HG02938 (cell line): ENCODE results near the gene INTS11.

Source experiments
- ATAC-seq: cut with Tn5 transposase; IDR thresholded peaks from one replicate; pipeline ENCODE4 v1.9.1; 2021; ENCODE audit warnings: mild to moderate bottlenecking, moderate library complexity; ENCODE audit not compliant: unreplicated experiment

The INTS11 gene

DNA sequence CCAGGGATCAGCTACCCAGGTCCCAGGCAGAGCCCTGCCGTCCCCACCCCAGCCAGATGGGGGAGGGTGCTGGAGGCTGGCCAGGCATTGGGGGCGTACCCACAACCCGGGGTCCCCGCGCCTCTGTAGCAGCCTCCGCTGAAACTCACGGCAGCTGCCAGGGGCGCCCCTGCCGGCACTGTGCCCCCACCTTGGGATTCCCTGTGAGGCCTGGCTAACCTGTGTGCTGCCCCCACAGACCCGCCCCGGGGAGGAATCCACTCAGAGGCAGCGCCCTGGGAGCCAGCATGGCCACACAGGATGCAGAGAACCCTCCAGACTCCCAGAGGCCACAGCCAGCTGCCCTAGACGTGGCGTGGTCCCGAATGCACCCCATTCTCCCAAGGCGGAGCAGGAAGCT is 20.9 kb upstream of the INTS11 start:
- ATAC-seq = no peak

GRCh38 chr1:1344655-1345361 is 20.3 kb upstream of the INTS11 start:
- no peak for ATAC-seq

DNA sequence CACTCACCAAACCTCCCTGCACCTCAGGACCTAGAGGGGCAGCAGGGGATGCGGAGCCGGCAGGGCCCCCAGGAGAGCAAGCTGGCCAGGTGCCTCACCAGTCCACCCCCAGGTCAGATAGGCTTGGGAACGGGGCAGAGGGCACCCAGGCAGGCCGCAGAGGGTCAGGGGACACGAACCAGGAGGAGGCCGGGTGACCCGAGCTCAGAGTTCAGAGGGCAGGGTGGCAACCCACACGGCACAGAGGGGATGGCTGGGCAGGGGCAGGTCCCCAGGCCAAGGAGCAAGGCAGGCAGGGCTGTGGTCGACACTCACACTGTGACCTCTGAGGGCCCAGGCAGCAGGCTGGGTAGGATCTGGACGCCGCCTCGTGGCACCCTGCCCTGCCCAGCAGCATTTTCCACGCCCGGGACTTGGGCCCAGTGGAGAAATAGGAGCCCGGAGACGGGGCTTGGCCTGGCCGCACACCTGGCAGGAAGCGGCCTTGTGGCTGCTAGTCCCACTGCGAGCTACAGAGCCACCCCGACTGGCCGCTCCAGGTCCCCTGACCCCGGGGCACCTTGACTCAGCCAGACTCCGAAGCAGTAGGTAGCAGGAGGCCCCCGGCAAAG is 19.5 kb upstream of the INTS11 start:
- no peak for ATAC-seq

DNA sequence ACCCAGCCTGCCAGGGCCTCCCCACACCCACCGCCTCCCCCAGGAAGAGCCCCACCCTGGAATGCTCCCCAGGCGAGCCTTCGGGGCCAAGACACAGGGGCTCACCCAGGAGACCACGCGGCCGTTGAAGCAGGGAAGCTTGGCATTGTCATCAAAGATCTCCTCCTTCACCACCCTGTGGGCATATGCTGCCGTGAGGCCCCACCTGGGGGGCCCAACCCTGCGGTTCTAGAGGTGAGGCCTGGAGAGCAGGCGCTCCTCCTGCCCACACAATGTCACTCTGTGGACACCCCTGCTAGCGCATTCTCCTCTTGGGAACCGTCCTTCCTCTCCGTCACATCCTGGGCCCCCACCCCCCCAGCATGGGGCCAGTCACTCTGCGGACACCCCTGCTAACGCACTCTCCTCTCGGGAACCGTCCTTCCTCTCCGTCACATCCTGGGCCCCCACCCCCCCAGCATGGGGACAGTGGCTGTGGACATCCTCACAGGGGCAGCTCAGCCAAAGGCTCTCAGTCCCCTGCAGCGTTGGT is 18.2 kb upstream of the INTS11 start:
- no peak for ATAC-seq

GRCh38 chr1:1342061-1342562 is 17.7 kb upstream of the INTS11 start:
- no peak for ATAC-seq

- no peak for ATAC-seq
These were observed 17.1 kb upstream of the INTS11 start for GRCh38 chr1:1341549-1342021.

DNA sequence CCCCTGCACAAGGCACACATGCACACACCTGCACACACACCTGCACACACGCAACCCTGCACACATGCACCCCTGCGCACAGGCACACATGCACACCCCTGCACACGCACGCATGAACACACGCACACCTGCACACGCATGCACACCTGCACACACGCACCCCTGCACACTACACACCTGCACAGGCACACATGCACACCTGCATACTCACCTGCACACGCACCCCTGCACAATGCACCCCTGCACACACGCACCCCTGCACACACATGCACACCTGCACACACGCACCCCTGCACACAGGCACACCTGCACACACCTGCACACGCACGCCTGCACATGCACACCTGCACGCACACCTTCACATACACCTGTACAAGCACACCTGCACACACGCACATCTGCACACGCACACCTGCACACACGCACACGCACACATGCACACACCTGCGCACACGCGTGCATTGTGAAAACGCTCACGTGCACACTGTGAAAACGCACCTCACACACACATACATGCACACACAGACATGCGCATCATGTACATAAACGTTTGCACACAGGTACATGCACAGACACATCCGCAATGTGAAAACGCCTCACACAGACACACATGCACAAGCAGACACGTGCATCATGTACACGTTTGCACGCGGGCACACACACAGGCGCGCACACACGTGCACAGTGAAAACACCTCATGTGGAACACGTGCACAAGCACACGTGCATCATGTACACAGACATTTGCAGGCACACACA is 16.5 kb upstream of the INTS11 start:
- ATAC-seq = no peak

- ATAC-seq = no peak
These were observed 15.7 kb upstream of the INTS11 start for GRCh38 chr1:1340185-1340584.

DNA sequence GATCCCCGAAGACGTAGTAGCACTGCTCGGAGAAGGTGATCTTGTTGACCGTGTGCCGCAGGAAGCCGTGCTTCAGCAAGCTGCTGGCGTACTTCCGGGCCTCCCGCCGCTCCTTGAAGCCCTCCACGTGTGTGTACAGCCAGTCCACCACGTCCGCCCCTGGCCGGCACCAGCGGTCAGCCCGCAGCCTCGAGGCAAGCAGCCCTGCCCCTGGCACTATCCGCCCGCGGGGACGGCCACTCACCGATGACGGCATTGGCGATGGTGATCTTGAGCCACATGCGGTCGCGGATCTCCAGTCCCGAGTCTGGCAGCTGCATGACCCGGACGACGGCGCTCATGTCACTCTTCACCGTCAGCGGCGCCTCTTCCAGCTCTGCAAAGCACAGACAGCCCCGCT is 13.8 kb upstream of the INTS11 start:
- no peak for ATAC-seq

- no peak for ATAC-seq
These were observed 13.3 kb upstream of the INTS11 start for GRCh38 chr1:1337793-1338147.

DNA sequence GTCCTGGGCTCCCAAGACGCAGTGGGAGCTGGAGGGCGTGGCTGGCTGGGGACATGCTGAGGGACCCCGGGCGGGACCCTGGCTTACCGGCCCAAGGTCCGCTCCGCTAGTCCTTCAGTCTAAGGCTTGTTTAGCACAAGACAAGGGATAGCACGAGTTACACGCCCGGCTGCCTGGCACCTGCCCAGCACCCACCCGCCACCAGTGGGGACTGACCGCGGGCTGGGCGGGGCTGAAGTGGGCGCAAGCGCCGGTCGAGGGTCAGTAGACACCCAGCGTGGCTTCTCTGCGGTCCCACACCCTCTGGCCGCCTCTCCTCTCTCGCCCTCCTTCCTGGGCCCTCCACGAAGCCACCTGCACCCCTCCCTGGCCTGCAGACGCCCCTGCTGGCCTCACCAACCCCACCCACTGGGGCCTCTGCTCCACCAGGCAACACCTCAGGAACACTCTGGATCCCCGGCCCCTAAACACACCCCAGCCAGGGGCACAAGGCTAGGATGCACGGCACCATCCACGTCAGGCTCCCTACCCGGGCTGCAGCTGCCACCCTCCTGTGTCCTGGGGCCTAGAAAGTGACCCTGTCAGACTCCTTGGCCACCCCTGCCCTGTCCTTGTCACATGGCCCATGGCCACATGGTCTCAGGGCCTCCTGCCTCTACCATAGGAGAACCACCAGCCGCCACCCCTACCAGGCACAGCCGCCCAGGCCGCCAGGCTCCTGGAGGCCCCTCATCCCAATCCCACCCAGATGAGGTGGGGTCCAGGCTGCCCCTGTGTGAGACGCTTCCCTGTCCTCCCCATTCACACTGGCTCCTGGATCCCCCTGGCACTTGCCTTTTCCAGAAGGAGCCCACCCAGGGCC is 12.7 kb upstream of the INTS11 start:
- ATAC-seq = no peak

- ATAC-seq = no peak
These were observed 12.0 kb upstream of the INTS11 start for GRCh38 chr1:1336446-1336845.

DNA sequence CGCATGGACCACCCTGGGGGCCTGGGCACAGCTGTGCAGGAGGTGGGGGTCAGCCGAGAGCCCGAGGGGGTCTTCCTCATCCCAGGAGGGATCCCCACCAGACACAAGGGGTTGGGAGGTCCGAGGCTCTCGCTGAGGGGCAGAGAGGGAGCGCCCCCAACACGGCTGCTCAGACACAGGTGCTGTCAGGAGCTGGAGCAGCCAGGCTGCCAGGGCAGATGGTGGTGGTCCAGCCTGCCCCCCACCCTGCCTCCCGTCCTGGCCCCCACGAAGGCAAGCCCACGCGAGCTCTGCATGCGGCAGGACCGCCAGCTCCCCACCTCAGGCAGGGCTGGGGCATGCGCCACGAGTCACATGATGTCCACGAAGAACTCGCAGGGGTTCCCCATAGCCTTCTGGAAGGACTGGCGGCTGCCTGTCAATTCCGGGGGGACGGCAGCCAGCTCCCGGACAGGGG is 11.4 kb upstream of the INTS11 start:
- ATAC-seq = no peak

DNA sequence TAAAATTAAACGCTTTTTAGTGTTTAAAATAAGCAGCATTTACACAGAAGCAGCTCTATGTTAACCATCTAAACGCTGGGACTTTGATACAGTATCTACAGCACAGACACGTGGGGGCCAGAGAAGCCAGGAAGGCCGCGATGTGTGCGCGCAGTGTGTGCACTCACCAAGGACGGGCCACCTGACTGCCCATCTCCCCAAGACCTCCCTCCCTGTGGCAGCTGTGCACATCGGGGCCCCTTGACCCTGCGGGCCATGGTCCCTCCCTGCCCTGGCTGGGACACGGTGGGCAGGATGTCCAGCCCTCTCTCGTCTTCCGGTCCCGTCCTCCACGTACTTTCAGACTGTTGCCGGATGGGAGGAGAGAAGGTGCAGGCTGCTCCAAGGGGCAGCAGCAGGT is 10.8 kb upstream of the INTS11 start:
- no peak for ATAC-seq

DNA sequence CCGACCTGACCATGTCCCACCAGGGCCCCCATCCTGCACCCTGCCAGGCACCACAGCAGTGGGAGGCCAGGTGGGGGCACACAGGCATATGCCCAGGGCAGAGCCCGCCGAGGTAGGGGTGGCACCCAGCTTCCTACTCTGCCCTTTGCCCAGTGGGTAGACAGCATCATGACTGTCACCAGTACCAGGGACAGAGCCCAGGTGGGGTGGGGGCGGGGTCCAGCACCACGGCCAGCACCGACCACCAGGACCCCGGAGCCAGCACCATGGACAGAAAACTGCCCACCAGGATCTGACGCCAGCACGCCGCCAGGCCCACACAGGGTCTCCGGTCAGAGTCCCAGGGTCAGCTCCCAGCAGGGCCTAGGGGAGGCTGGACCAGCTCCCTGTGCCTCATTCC is 10.4 kb upstream of the INTS11 start:
- ATAC-seq = no peak

DNA sequence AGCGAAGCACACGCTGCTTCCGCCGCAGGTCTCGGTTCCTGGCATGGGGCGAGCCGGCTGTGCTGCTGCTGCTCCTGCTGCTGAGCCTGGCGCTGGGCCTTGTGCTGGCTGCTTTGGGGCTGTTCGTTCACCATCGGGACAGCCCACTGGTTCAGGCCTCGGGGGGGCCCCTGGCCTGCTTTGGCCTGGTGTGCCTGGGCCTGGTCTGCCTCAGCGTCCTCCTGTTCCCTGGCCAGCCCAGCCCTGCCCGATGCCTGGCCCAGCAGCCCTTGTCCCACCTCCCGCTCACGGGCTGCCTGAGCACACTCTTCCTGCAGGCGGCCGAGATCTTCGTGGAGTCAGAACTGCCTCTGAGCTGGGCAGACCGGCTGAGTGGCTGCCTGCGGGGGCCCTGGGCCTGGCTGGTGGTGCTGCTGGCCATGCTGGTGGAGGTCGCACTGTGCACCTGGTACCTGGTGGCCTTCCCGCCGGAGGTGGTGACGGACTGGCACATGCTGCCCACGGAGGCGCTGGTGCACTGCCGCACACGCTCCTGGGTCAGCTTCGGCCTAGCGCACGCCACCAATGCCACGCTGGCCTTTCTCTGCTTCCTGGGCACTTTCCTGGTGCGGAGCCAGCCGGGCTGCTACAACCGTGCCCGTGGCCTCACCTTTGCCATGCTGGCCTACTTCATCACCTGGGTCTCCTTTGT is 9.2 kb upstream of the INTS11 start:
- no peak for ATAC-seq

GRCh38 chr1:1332774-1333480 is 8.5 kb upstream of the INTS11 start:
- no peak for ATAC-seq

- no peak for ATAC-seq
These were observed 7.7 kb upstream of the INTS11 start for GRCh38 chr1:1332031-1332755.
